Left ventricle myocardium inferior (tissue), 1 donor: ENCODE measurements around the gene TBC1D32. TPM values are rescaled to one million over a fixed set of nuclear protein-coding genes. Genes with fewer than 3 reads are reported as not detected.

Experiments
- DNase-seq: peaks from one replicate; pipeline ENCODE4 v3.0.0-alpha.2; 2020
- H3K27ac ChIP-seq: fragments of 200-600 bp; replicated peaks from 2 replicates; pipeline ENCODE4 v1.8.0; 2021
- H3K27me3 ChIP-seq: fragments of 200-600 bp; 2 replicates; pipeline ENCODE4 v1.8.0; 2021; ENCODE audit warnings: low read depth
- H3K36me3 ChIP-seq: fragments of 200-600 bp; 2 replicates; pipeline ENCODE4 v1.8.0; 2021
- H3K4me1 ChIP-seq: fragments of 200-600 bp; 2 replicates; pipeline ENCODE4 v1.8.0; 2021
- H3K4me3 ChIP-seq: fragments of 200-600 bp; 2 replicates; pipeline ENCODE4 v1.8.0; 2021; ENCODE audit warnings: mild to moderate bottlenecking, moderate library complexity
- H3K9me3 ChIP-seq: fragments of 200-600 bp; replicated peaks from 2 replicates; pipeline ENCODE4 v1.8.0; 2021
- CTCF ChIP-seq: fragments of 200-600 bp; IDR thresholded peaks from 2 replicates; pipeline ENCODE4 v1.8.0; 2021; ENCODE audit warnings: antibody characterized with exemption, mild to moderate bottlenecking, borderline replicate concordance
- intact Hi-C: fragments of 100-400 bp; cut with micrococcal nuclease; formaldehyde crosslinking; loops from one replicate; pipeline ENCODE4 v1.11.0; 2022
- total RNA-seq: library from RNA; stranded (reverse); fragmentation: NEBNext Ultra II Directional; extraction: Animal tissue kit (Norgen Biotek cat#: 25700); gene quantifications from one replicate; pipeline ENCODE4 v1.2.1, GENCODE V29; 2021
- donor health status: DM: no; HTN: yes; CAD: no; lungs with severe emphysema.

TBC1D32 gene
- total RNA-seq, 1 donor from 2014 or later, result 3.5 TPM

- intact Hi-C loops, result no loop called here
- DNase-seq, result no peak
Observed at GRCh38 chr6:121171879-121172278, 162.4 kb downstream of the TBC1D32 start.

DNA sequence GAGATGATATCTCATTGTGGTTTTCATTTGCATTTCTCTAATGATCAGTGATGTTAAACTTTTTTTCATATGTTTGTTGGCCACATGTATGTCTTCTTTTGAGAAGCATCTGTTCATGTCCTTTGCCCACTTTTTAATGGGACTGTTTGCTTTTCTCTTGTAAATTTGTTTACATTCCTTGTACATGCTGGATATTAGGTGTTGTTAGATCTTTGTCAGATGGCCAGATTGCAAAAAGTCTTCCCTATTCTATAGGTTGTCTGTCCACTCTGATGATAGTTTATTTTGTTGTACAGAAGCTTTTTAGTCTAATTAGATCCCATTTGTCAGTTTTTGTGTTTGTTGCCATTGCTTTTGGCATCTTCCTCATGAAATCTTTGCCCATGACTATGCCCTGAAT is 172.4 kb downstream of the TBC1D32 start:
- no peak for DNase-seq
- intact Hi-C loops, result no loop called here
- Histone ChIP-seq H3K9me3 (peaks cover 10% of the 10 kb centered on the region), H3K27me3 (no peaks in the 10 kb centered on the region), H3K4me1 (no peaks in the 10 kb centered on the region), H3K36me3 (peaks cover 29% of the 10 kb centered on the region), H3K4me3 (no peak overlapping the region), H3K27ac (no peak overlapping the region)
- TF ChIP-seq CTCF, result no peak

More at GRCh38 chr6:121171879-121172278, 162.4 kb downstream of the TBC1D32 start:
- Histone ChIP-seq H3K9me3 (peaks cover 7% of the 10 kb centered on the region), H3K4me1 (no peaks in the 10 kb centered on the region), H3K36me3 (peaks cover 3% of the 10 kb centered on the region), H3K27ac (no peak overlapping the region), H3K4me3 (no peak overlapping the region), H3K27me3 (no peaks in the 10 kb centered on the region)
- TF ChIP-seq CTCF, result no peak

- no peaks in the 10 kb centered on the region for H3K4me1 ChIP-seq
- H3K9me3 ChIP-seq, result peaks cover 10% of the 10 kb centered on the region
- no peak for DNase-seq
- no peak for TF ChIP-seq CTCF
- no peaks in the 10 kb centered on the region for H3K27me3 ChIP-seq
- no peak overlapping the region for H3K27ac ChIP-seq
- no peak overlapping the region for H3K4me3 ChIP-seq
- H3K36me3 ChIP-seq, result peaks cover 29% of the 10 kb centered on the region
- intact Hi-C loops, result no loop called here
Observed at GRCh38 chr6:121160276-121160675, 174.0 kb downstream of the TBC1D32 start.

- H3K36me3 ChIP-seq, result peaks cover 41% of the 10 kb centered on the region
- no peaks in the 10 kb centered on the region for H3K27me3 ChIP-seq
- H3K27ac ChIP-seq, result no peak overlapping the region
- peaks cover 10% of the 10 kb centered on the region for H3K9me3 ChIP-seq
- no peak overlapping the region for H3K4me3 ChIP-seq
- intact Hi-C loops, result no loop called here
- no peak for DNase-seq
- no peaks in the 10 kb centered on the region for H3K4me1 ChIP-seq
- TF ChIP-seq CTCF, result no peak
Observed at GRCh38 chr6:121158891-121159290, 175.4 kb downstream of the TBC1D32 start.

GRCh38 chr6:121158438-121158837 is 175.8 kb downstream of the TBC1D32 start:
- intact Hi-C loops, result no loop called here
- no peak overlapping the region for H3K27ac ChIP-seq
- peaks cover 10% of the 10 kb centered on the region for H3K9me3 ChIP-seq
- no peaks in the 10 kb centered on the region for H3K27me3 ChIP-seq
- no peak for TF ChIP-seq CTCF
- H3K4me3 ChIP-seq, result no peak overlapping the region
- H3K36me3 ChIP-seq, result peaks cover 46% of the 10 kb centered on the region
- no peak for DNase-seq
- no peaks in the 10 kb centered on the region for H3K4me1 ChIP-seq

GRCh38 chr6:121157906-121158305 is 176.4 kb downstream of the TBC1D32 start:
- no peak for DNase-seq
- no peak overlapping the region for H3K4me3 ChIP-seq
- H3K27ac ChIP-seq, result no peak overlapping the region
- intact Hi-C loops, result no loop called here
- no peak for TF ChIP-seq CTCF
- H3K27me3 ChIP-seq, result no peaks in the 10 kb centered on the region
- peaks cover 51% of the 10 kb centered on the region for H3K36me3 ChIP-seq
- H3K9me3 ChIP-seq, result peaks cover 12% of the 10 kb centered on the region
- no peaks in the 10 kb centered on the region for H3K4me1 ChIP-seq
